SU-DHL-6 (cell line): ENCODE measurements around the gene HSF2BP.

Source experiments
- H2AFZ ChIP-seq: fragments of 200-600 bp; sonication (generic); 2 replicates; pipeline ENCODE4 v1.6.1; 2014; ENCODE audit warnings: low read depth, mild to moderate bottlenecking, moderate library complexity, mixed read lengths, antibody characterized with exemption, low read length; ENCODE audit not compliant: severe bottlenecking
- H3F3A ChIP-seq: fragments of 200-600 bp; shearing (Covaris generic); 2 replicates; pipeline ENCODE4 v1.6.0; 2016; ENCODE audit warnings: antibody characterized with exemption, mild to moderate bottlenecking; ENCODE audit not compliant: insufficient read depth
- H3K27ac ChIP-seq: fragments of 200-600 bp; sonication (generic); 2 replicates; pipeline ENCODE4 v1.5.1; 2016; ENCODE audit warnings: low read depth, mild to moderate bottlenecking, low read length, moderate library complexity, mixed read lengths
- H3K27me3 ChIP-seq: fragments of 200-600 bp; sonication (generic), shearing (Covaris generic); 2 replicates; pipeline ENCODE4 v1.6.0; 2014; ENCODE audit warnings: mild to moderate bottlenecking, low read length
- H3K36me3 ChIP-seq: fragments of 200-600 bp; sonication (generic); 2 replicates; pipeline ENCODE4 v1.6.1; 2014; ENCODE audit warnings: mild to moderate bottlenecking, low read length, mixed read lengths
- H3K4me2 ChIP-seq: fragments of 300-600, 200-600 bp; shearing (Covaris generic), sonication (generic); 2 replicates; pipeline ENCODE4 v1.6.0; 2014; ENCODE audit warnings: low read length, low read depth, mild to moderate bottlenecking; ENCODE audit not compliant: poor library complexity, severe bottlenecking
- H3K4me3 ChIP-seq: fragments of 200-600 bp; sonication (generic); 2 replicates; pipeline ENCODE4 v1.5.1; 2014; ENCODE audit warnings: antibody characterized with exemption, low read length, mild to moderate bottlenecking, mixed read lengths; ENCODE audit not compliant: insufficient read depth, poor library complexity, severe bottlenecking
- H3K79me2 ChIP-seq: fragments of 200-600 bp; sonication (generic); 2 replicates; pipeline ENCODE4 v1.6.1; 2014; ENCODE audit warnings: mild to moderate bottlenecking, low read length, moderate library complexity; ENCODE audit not compliant: insufficient read depth
- H3K9ac ChIP-seq: fragments of 200-600 bp; sonication (generic); 2 replicates; pipeline ENCODE4 v1.7.0; 2014; ENCODE audit warnings: mild to moderate bottlenecking, low read length
- H3K9me2 ChIP-seq: fragments of 200-600 bp; sonication (generic); replicated peaks from 2 replicates; pipeline ENCODE4 v1.6.1; 2014; ENCODE audit warnings: low read length; ENCODE audit not compliant: insufficient read depth
- H3K9me3 ChIP-seq: fragments of 200-600 bp; sonication (generic); 2 replicates; pipeline ENCODE4 v1.6.1; 2014; ENCODE audit warnings: low read length, mixed read lengths; ENCODE audit not compliant: insufficient read depth
- H4K20me1 ChIP-seq: fragments of 200-600 bp; sonication (generic); 2 replicates; pipeline ENCODE4 v1.6.1; 2014; ENCODE audit warnings: low read depth, mild to moderate bottlenecking, antibody characterized with exemption, low read length, moderate library complexity, mixed read lengths
- CTCF ChIP-seq: fragments of 200-600 bp; sonication (generic); IDR thresholded peaks from one replicate; pipeline ENCODE4 v1.5.1; 2017; ENCODE audit warnings: antibody characterized with exemption, mild to moderate bottlenecking, low read length, moderate library complexity; ENCODE audit not compliant: insufficient read depth, poor library complexity, severe bottlenecking
- EZH2phosphoT487 ChIP-seq: fragments of 200-600 bp; sonication (generic), shearing (Covaris generic); conservative IDR thresholded peaks from 2 replicates; pipeline ENCODE4 v1.6.1; 2018; ENCODE audit warnings: mild to moderate bottlenecking, antibody characterized with exemption, low read length, moderate library complexity, mixed read lengths

HSF2BP gene

DNA sequence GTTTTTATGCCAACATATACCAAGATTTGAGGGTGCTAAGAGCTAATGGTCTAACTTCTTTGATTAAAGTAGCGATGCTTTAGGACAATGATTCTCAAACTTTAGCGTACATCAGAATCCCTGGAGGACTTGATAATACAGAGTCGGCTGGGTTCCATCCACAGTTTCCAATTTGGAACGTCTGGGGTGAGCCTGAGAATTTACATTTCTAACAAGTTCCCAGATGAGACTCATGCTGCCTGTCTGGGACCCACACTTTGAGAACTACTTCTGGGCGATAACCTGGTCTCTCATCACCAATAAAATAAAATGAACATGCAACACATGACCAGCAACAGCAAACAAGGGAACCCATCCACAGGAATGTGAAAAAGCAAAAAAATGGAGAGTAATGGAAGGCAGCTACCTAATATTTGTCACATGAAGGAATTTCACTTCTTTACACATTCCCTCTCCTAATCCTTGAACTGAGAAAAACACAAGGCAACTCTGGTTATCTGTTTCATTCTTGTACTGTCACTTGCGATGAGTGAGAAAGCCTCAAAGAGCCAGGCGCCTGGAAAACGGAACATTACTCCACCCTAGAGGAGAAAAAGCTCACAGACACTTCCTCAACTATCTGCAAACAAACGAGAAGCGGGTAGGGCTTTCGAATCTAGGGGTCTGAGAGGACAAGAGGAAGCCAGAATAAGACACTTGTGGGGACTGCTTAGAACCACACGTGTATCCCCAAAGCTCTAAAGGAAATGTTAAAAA, 14.0 kb downstream of the HSF2BP start:
- TF ChIP-seq EZH2phosphoT487 (no peak), CTCF (no peak)
- Histone ChIP-seq H3K9me2 (no peaks in the 10 kb centered on the region), H3K4me2 (no peak overlapping the region), H3F3A (no peaks in the 10 kb centered on the region), H3K27ac (no peak overlapping the region), H3K36me3 (no peaks in the 10 kb centered on the region), H3K4me3 (no peak overlapping the region), H2AFZ (no peak overlapping the region), H3K9me3 (no peaks in the 10 kb centered on the region), H3K79me2 (no peaks in the 10 kb centered on the region), H3K27me3 (no peaks in the 10 kb centered on the region), H3K9ac (no peak overlapping the region), H4K20me1 (no peaks in the 10 kb centered on the region)

GRCh38 chr21:43644609-43645008, 14.7 kb downstream of the HSF2BP start:
- Histone ChIP-seq H3K4me3 (no peak overlapping the region), H2AFZ (no peak overlapping the region), H4K20me1 (no peaks in the 10 kb centered on the region), H3K4me2 (no peak overlapping the region), H3K9ac (no peak overlapping the region), H3K79me2 (no peaks in the 10 kb centered on the region), H3K9me2 (no peaks in the 10 kb centered on the region), H3K36me3 (no peaks in the 10 kb centered on the region), H3K9me3 (no peaks in the 10 kb centered on the region), H3K27me3 (no peaks in the 10 kb centered on the region), H3K27ac (no peak overlapping the region), H3F3A (no peaks in the 10 kb centered on the region)
- TF ChIP-seq EZH2phosphoT487 (no peak), CTCF (no peak)

GRCh38 chr21:43644071-43644470, 15.2 kb downstream of the HSF2BP start:
- Histone ChIP-seq H3K4me2 (no peak overlapping the region), H3K27me3 (no peaks in the 10 kb centered on the region), H2AFZ (no peak overlapping the region), H3K9me2 (no peaks in the 10 kb centered on the region), H3K36me3 (no peaks in the 10 kb centered on the region), H3K9ac (no peak overlapping the region), H3F3A (no peaks in the 10 kb centered on the region), H4K20me1 (no peaks in the 10 kb centered on the region), H3K79me2 (no peaks in the 10 kb centered on the region), H3K27ac (no peak overlapping the region), H3K9me3 (no peaks in the 10 kb centered on the region), H3K4me3 (no peak overlapping the region)
- no peak for TF ChIP-seq CTCF
- no peak for TF ChIP-seq EZH2phosphoT487
